ENCODE measurements around the gene TBC1D24.

TBC1D24 gene

GRCh38 chr16:2465653-2466415, 9.1 kb upstream of the TBC1D24 start:
- DNase-seq (ENCODE audit: insufficient read length, low spot score) (no peak), FAIRE-seq (no peak)
- TF ChIP-seq CTCF (IDR thresholded peaks at IDR 0.05; ENCODE audit: insufficient read depth, missing control alignments): peak; percentile 36

- no peak for TF ChIP-seq CTCF (IDR thresholded peaks at IDR 0.05; ENCODE audit: insufficient read depth, missing control alignments)
- FAIRE-seq (no peak), DNase-seq (ENCODE audit: insufficient read length, low spot score) (no peak)
Measured at GRCh38 chr16:2466667-2467527, 8.0 kb upstream of the TBC1D24 start.

DNA sequence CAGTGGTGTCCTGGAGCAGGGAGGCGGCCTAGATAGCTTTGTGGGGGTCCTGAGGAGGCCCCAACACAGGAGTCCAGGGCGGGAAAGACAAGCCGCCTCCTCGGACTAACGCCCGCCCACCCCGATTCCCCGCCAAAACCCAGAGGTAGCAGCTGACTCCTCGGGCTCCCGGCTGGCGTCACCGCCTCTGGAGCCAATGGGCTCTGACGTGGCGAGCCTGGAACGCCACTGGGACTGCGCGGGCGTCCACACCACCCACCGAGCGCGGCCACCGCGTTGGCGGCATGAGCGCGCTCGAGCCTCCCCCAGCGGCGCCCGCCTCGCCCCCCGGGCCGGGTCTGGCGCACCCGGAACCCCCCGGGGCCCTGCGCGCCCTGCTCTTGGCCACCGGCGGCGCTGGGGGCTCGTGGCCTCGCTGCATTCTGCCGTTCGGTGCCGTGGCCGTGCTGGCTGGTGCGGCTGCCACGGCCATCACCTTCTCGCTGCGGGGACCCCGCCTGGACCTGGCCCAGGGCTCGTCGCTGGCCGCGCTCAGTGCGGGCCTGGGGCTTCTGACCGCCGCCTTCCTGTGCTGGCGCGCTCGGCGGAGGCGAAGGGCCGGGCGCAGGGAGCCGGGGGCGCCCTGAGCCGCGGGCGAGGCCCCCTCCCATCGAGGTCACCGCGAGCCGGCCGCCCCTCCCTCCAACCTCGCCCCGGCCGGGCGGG, 7.2 kb upstream of the TBC1D24 start:
- DNase-seq (ENCODE audit: insufficient read length, low spot score): peak; percentile 72
- FAIRE-seq: no peak
- no peak for TF ChIP-seq CTCF (IDR thresholded peaks at IDR 0.05; ENCODE audit: insufficient read depth, missing control alignments)

- DNase-seq (ENCODE audit: insufficient read length, low spot score): no peak
- TF ChIP-seq CTCF (IDR thresholded peaks at IDR 0.05; ENCODE audit: insufficient read depth, missing control alignments): no peak
- FAIRE-seq: no peak
Measured at GRCh38 chr16:2468233-2468724, 6.6 kb upstream of the TBC1D24 start.

GRCh38 chr16:2468725-2469398, 6.1 kb upstream of the TBC1D24 start:
- FAIRE-seq (no peak), DNase-seq (ENCODE audit: insufficient read length, low spot score) (peak; percentile 96)
- no peak for TF ChIP-seq CTCF (IDR thresholded peaks at IDR 0.05; ENCODE audit: insufficient read depth, missing control alignments)

DNA sequence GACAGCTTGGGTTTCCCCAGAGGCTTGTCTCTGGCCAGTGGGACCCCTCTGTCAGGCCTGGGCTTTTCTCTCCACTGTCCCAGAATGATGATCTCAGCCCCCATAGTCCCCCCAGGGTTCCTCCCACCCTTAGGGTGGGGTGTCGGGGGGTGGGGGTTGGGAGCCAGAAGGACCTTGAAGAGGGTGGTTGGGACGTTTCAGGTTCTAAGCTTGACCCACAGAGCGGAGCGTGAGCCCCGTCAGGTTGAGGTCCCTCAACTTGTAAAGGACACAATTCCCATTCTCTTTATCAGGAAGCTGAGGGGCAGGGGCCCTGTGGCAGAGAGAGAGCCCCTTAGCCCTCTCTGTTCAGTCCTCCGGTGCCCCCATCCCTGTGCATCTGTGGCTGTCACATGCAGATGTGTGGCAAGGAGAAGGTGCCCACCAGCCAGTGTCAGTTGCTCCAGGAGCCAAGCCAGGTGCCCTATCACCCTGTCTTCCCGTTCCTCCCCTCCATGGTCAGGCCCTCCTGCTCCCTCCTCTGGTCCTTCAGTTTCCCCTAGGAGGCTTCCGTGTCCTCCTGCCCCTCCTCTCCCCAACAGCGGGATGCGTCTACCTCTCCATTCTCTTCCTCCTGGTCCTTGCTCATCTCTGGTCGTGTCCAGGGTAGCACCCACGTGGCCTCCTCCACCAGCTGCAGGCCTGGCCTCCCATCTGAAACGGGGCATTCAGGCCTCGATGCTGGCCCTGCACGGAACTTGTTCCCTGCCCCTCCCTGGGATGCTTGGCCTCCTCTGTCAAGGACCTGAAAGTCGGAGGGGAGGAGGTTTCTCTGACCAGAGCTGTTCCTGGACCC, 5.3 kb upstream of the TBC1D24 start:
- no peak for FAIRE-seq

More for the DNA sequence above, 5.3 kb upstream of the TBC1D24 start:
- no peak for DNase-seq (ENCODE audit: insufficient read length, low spot score)
- no peak for TF ChIP-seq CTCF (IDR thresholded peaks at IDR 0.05; ENCODE audit: insufficient read depth, missing control alignments)

Data from D721Med (cell line).